Brain microvascular endothelial cell (primary cell): ENCODE data around the gene PCDHGC4.

Source experiments
- DNase-seq: peaks from one replicate; pipeline ENCODE4 v3.0.0-alpha.2; 2020
- H3K27ac ChIP-seq: fragments of 250-450 bp; sonication (Bioruptor Pico); 2 replicates; pipeline ENCODE4 v1.5.1; 2020; ENCODE audit warnings: mild to moderate bottlenecking, moderate library complexity
- H3K27me3 ChIP-seq: fragments of 250-450 bp; sonication (Bioruptor Pico); replicated peaks from 2 replicates; pipeline ENCODE4 v1.5.1; 2020; ENCODE audit warnings: mild to moderate bottlenecking
- H3K36me3 ChIP-seq: fragments of 250-450 bp; sonication (Bioruptor Pico); replicated peaks from 2 replicates; pipeline ENCODE4 v1.5.1; 2020; ENCODE audit warnings: mild to moderate bottlenecking
- H3K4me3 ChIP-seq: 2 replicates; pipeline ENCODE4 v1.5.1; 2011; ENCODE audit warnings: low read depth, mild to moderate bottlenecking, control low read depth, low read length, moderate library complexity
- CTCF ChIP-seq: IDR thresholded peaks from 2 replicates; pipeline ENCODE4 v1.5.1; 2011; ENCODE audit warnings: low read depth, mild to moderate bottlenecking, moderate library complexity, low read length, control low read depth, inconsistent platforms; ENCODE audit errors: missing control alignments
- in situ Hi-C: cut with HindIII; loops from 2 replicates; pipeline ENCODE4 v1.10.0; 2017; ENCODE audit warnings: low sequenced_read_pairs, low pct_ligation_motif_present

PCDHGC4 gene

GRCh38 chr5:141490771-141491170 is 5.9 kb downstream of the PCDHGC4 start:
- in situ Hi-C loops = no loop called here

GRCh38 chr5:141491323-141492167 is 6.7 kb downstream of the PCDHGC4 start:
- TF ChIP-seq CTCF = no peak
- no peak overlapping the region for H3K27ac ChIP-seq
- in situ Hi-C loops = no loop called here
- H3K27me3 ChIP-seq = no peaks in the 10 kb centered on the region
- H3K36me3 ChIP-seq = no peaks in the 10 kb centered on the region
- no peak for DNase-seq
- no peak overlapping the region for H3K4me3 ChIP-seq

More at GRCh38 chr5:141490771-141491170, 5.9 kb downstream of the PCDHGC4 start:
- Histone ChIP-seq H3K27me3 (no peaks in the 10 kb centered on the region), H3K4me3 (no peak overlapping the region), H3K27ac (no peak overlapping the region), H3K36me3 (no peaks in the 10 kb centered on the region)
- TF ChIP-seq CTCF = no peak
- no peak for DNase-seq

GRCh38 chr5:141492168-141492885 is 7.5 kb downstream of the PCDHGC4 start:
- TF ChIP-seq CTCF = no peak
- H3K27me3 ChIP-seq = no peaks in the 10 kb centered on the region
- in situ Hi-C loops = no loop called here
- no peak for DNase-seq
- no peak overlapping the region for H3K27ac ChIP-seq
- H3K4me3 ChIP-seq = no peak overlapping the region
- no peaks in the 10 kb centered on the region for H3K36me3 ChIP-seq

- Histone ChIP-seq H3K4me3 (no peak overlapping the region), H3K27ac (peak overlapping the region; percentile 36), H3K27me3 (no peaks in the 10 kb centered on the region), H3K36me3 (peaks cover 6% of the 10 kb centered on the region)
- TF ChIP-seq CTCF = no peak
- in situ Hi-C loops = no loop called here
- peak; percentile 53 for DNase-seq
These were observed 8.9 kb downstream of the PCDHGC4 start for GRCh38 chr5:141493500-141494422.

GRCh38 chr5:141494761-141495452 is 10.1 kb downstream of the PCDHGC4 start:
- no peak for TF ChIP-seq CTCF
- H3K27ac ChIP-seq = peak overlapping the region; percentile 25
- in situ Hi-C loops = no loop called here
- H3K4me3 ChIP-seq = peak overlapping the region; percentile 32
- no peak for DNase-seq
- H3K36me3 ChIP-seq = peaks cover 6% of the 10 kb centered on the region
- no peaks in the 10 kb centered on the region for H3K27me3 ChIP-seq
